Left ventricle myocardium inferior (tissue), 1 donor: ENCODE measurements around the gene ST8SIA2. TPM values are rescaled to one million over a fixed set of nuclear protein-coding genes. Genes with fewer than 3 reads are reported as not detected.

Source experiments
- DNase-seq: peaks from one replicate; pipeline ENCODE4 v3.0.0-alpha.2; 2020
- H3K27ac ChIP-seq: fragments of 200-600 bp; replicated peaks from 2 replicates; pipeline ENCODE4 v1.8.0; 2021
- H3K27me3 ChIP-seq: fragments of 200-600 bp; 2 replicates; pipeline ENCODE4 v1.8.0; 2021; ENCODE audit warnings: low read depth
- H3K36me3 ChIP-seq: fragments of 200-600 bp; 2 replicates; pipeline ENCODE4 v1.8.0; 2021
- H3K4me1 ChIP-seq: fragments of 200-600 bp; 2 replicates; pipeline ENCODE4 v1.8.0; 2021
- H3K4me3 ChIP-seq: fragments of 200-600 bp; 2 replicates; pipeline ENCODE4 v1.8.0; 2021; ENCODE audit warnings: mild to moderate bottlenecking, moderate library complexity
- H3K9me3 ChIP-seq: fragments of 200-600 bp; replicated peaks from 2 replicates; pipeline ENCODE4 v1.8.0; 2021
- CTCF ChIP-seq: fragments of 200-600 bp; IDR thresholded peaks from 2 replicates; pipeline ENCODE4 v1.8.0; 2021; ENCODE audit warnings: antibody characterized with exemption, mild to moderate bottlenecking, borderline replicate concordance
- intact Hi-C: fragments of 100-400 bp; cut with micrococcal nuclease; formaldehyde crosslinking; loops from one replicate; pipeline ENCODE4 v1.11.0; 2022
- total RNA-seq: library from RNA; stranded (reverse); fragmentation: NEBNext Ultra II Directional; extraction: Animal tissue kit (Norgen Biotek cat#: 25700); gene quantifications from one replicate; pipeline ENCODE4 v1.2.1, GENCODE V29; 2021
- donor health status: DM: no; HTN: yes; CAD: no; lungs with severe emphysema.

The ST8SIA2 gene
- total RNA-seq, 1 donor from 2014 or later, result 3.6 TPM

DNA sequence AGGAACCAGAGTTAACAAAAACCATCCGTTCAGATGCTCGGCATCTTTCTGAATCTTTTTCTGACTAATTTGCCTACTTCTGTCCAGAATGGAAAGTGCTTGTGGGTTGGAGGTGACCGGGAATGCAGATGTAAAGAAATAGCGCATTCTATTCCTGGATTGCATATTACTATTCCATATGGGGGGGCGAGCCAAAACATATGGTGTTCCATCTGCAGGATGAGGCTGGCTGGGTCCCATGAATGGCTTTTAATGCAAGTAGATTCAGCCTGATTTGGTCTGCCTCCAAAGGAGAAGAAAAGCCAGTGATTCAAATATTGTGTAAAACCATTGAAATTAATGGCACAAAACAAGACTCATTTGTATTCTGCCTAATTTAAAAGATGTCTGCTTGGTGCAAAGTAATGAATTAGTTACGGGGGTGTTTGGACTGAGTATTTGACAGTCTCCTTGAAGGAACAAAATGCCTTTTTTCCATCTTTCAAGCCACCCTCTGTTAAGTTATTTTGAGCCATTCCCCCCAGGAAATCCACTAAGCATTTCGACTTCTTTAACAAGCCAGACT is 99.0 kb downstream of the ST8SIA2 start:
- no peak for TF ChIP-seq CTCF
- Histone ChIP-seq H3K9me3 (peaks cover 22% of the 10 kb centered on the region), H3K27ac (no peak overlapping the region), H3K27me3 (peaks cover 38% of the 10 kb centered on the region), H3K4me1 (no peaks in the 10 kb centered on the region), H3K4me3 (no peak overlapping the region), H3K36me3 (no peaks in the 10 kb centered on the region)
- intact Hi-C loops, result no loop called here
- DNase-seq, result no peak

- intact Hi-C loops, result no loop called here
- Histone ChIP-seq H3K4me3 (no peak overlapping the region), H3K27me3 (peaks cover 60% of the 10 kb centered on the region), H3K4me1 (no peaks in the 10 kb centered on the region), H3K27ac (no peak overlapping the region), H3K36me3 (no peaks in the 10 kb centered on the region), H3K9me3 (peaks cover 12% of the 10 kb centered on the region)
- no peak for TF ChIP-seq CTCF
- no peak for DNase-seq
These were observed 101.2 kb downstream of the ST8SIA2 start for GRCh38 chr15:92494806-92495336.

DNA sequence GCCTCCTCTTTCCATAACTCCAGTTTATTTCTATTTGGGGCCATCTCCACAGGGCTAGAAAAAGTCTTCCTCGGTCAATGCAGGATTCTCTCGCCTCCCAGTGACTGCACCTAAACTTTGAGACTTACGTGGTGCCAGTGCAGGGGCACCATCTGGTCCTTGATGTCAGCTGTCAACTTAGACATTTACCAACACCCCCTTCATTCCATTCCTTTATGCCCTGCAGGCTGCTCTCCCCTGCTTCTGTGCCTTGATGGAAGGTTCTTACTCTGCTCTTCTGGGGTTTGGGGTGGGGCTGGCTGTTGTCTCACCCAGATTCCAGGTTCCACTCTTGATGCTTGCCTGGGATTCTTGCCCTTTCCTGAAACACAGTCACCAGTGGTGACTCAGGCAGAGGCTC is 101.8 kb downstream of the ST8SIA2 start:
- H3K27me3 ChIP-seq, result peaks cover 66% of the 10 kb centered on the region
- DNase-seq, result no peak
- H3K4me3 ChIP-seq, result no peak overlapping the region
- peaks cover 6% of the 10 kb centered on the region for H3K9me3 ChIP-seq
- H3K4me1 ChIP-seq, result no peaks in the 10 kb centered on the region
- intact Hi-C loops, result no loop called here
- no peak overlapping the region for H3K27ac ChIP-seq
- TF ChIP-seq CTCF, result no peak
- H3K36me3 ChIP-seq, result no peaks in the 10 kb centered on the region

DNA sequence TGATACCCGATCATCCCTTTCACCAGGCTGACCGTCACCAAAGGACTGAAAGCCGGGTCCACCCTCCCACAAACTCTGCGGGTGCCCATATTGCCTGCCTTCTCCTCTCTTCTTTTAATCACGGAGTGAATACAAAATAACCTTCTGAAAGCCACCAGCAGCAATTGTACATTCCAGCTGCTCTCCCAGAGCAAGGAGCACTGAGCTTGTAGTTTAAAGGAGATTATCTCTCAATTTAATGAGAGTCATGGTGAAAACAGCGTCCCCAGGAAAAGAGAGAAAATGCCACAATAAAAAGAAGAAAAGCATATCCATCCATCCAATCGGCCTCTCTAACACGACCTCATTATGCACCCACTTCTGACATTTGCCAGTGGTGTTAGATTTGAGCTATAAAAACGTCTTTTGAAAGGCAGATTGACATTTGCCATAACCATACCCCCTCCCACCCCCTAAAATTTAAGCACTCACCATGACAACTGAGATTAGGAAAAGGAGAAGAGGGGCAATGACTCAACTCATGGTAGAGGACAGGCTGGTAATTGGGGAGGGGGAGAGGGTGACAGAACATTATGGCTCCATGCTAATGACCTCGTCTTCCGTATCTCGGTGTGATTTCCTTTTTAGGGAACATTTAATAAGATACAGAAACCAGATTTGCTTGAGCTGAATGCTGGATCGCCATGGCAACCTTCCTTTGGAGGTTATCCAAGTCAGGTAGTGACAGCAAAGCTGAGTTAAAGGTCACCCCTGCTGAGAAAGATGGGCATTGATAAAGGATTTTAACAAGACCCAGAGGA is 106.2 kb downstream of the ST8SIA2 start:
- Histone ChIP-seq H3K4me1 (no peaks in the 10 kb centered on the region), H3K4me3 (no peak overlapping the region), H3K27me3 (peaks cover 68% of the 10 kb centered on the region), H3K36me3 (no peaks in the 10 kb centered on the region), H3K27ac (no peak overlapping the region), H3K9me3 (no peaks in the 10 kb centered on the region)
- intact Hi-C loops, result no loop called here
- no peak for DNase-seq
- TF ChIP-seq CTCF, result no peak

- no peak for DNase-seq
- H3K36me3 ChIP-seq, result no peaks in the 10 kb centered on the region
These were observed 108.7 kb downstream of the ST8SIA2 start for GRCh38 chr15:92502336-92502735.

More at GRCh38 chr15:92502336-92502735, 108.7 kb downstream of the ST8SIA2 start:
- Histone ChIP-seq H3K4me3 (no peak overlapping the region), H3K27me3 (peaks cover 44% of the 10 kb centered on the region), H3K9me3 (peaks cover 12% of the 10 kb centered on the region), H3K27ac (no peak overlapping the region), H3K4me1 (no peaks in the 10 kb centered on the region)
- intact Hi-C loops, result no loop called here
- TF ChIP-seq CTCF, result no peak
